HCT116 (cell line): Measurements from ENCODE around the gene CCDC191. TPM values are rescaled to one million over a fixed set of nuclear protein-coding genes. Genes with fewer than 3 reads are reported as not detected.

Experiments used
- ATAC-seq: fragments of 200-7000 bp; cut with Tn5 transposase; 2 replicates; pipeline ENCODE4 v1.9.1; 2020; ENCODE audit warnings: mild to moderate bottlenecking, moderate library complexity
- BruUV-seq: library from RNA; stranded (reverse); fragments of 400-500 nt; replicated peaks from 2 replicates; lab custom pipeline; 2021; lab: Mats Ljungman, UMichigan
- CTCF ChIA-PET: fragments of 300-600 bp; sonication (Branson Sonifier 250); formaldehyde crosslinking; loops from one replicate; lab custom pipeline; 2021; ENCODE audit warnings: antibody characterized with exemption; lab: Charles Lee
- POLR2A ChIA-PET: fragments of 300-600, 350-600 bp; sonication (Branson Sonifier 250); formaldehyde crosslinking; loops from one replicate; lab custom pipeline; 2021; ENCODE audit warnings: antibody characterized with exemption; lab: Charles Lee
- RAD21 ChIA-PET, 2 experiments: fragments of 300-600 bp; sonication (Branson Sonifier 250); formaldehyde crosslinking; loops; one replicate each; lab custom pipeline; 2023; ENCODE audit warnings: low total read pairs in 2 of 2; ENCODE audit not compliant: uncharacterized antibody in 2 of 2, unreplicated experiment in 2 of 2, low non-redundant PET in 1 of 2; lab: Charles Lee
- DNase-seq: peaks from one replicate; pipeline ENCODE4 v3.0.0-alpha.2; 2010; ENCODE audit warnings: low read depth, low spot score
- H2AFZ ChIP-seq: fragments of 200-600 bp; shearing (Covaris generic), sonication (generic); 2 replicates; pipeline ENCODE4 v1.6.1; 2017; ENCODE audit warnings: low read depth, mixed run types, mixed read lengths, antibody characterized with exemption, low read length; ENCODE audit not compliant: poor library complexity, severe bottlenecking
- H3K27ac ChIP-seq: 2 replicates; pipeline ENCODE4 v1.5.1; 2012; ENCODE audit warnings: low read depth, low read length
- H3K27me3 ChIP-seq: fragments of 200-600 bp; sonication (generic); 2 replicates; pipeline ENCODE4 v1.6.1; 2016; ENCODE audit warnings: mixed run types, low read length, mixed read lengths; ENCODE audit not compliant: insufficient read depth
- H3K36me3 ChIP-seq, 2 experiments: fragments of 200-500 bp in 1 of 2; fragments of 200-600 bp in 1 of 2; sonication (Bioruptor generic) in 1 of 2; sonication (generic) in 1 of 2; 2 replicates each; pipeline versions ENCODE4 v1.5.1 to v1.6.1; 2014 to 2016; ENCODE audit warnings: low read length in 2 of 2, inconsistent platforms in 1 of 2, mixed read lengths in 1 of 2, mixed run types in 1 of 2; ENCODE audit not compliant: insufficient read depth in 2 of 2, control insufficient read depth in 1 of 2
- H3K4me1 ChIP-seq, 2 experiments: fragments of 200-600 bp in 1 of 2; sonication (generic) in 1 of 2; 2 replicates each; pipeline versions ENCODE4 v1.5.1 to v1.6.1; 2012 to 2017; ENCODE audit warnings: low read length in 2 of 2, inconsistent platforms in 1 of 2, mild to moderate bottlenecking in 1 of 2, mixed read lengths in 1 of 2, mixed run types in 1 of 2, moderate library complexity in 1 of 2; ENCODE audit not compliant: insufficient read depth in 2 of 2, control insufficient read depth in 1 of 2
- H3K4me2 ChIP-seq: fragments of 200-600 bp; sonication (generic); 2 replicates; pipeline ENCODE4 v1.6.1; 2017; ENCODE audit warnings: mixed run types, low read length, mixed read lengths
- H3K4me3 ChIP-seq, 2 experiments: fragments of 200-600 bp in 1 of 2; sonication (generic) in 1 of 2; replicated peaks in 1 of 2; 2 replicates each; pipeline ENCODE4 v1.5.1; 2011 to 2016; ENCODE audit warnings: low read length in 2 of 2, control low read depth in 1 of 2, low read depth in 1 of 2, mild to moderate bottlenecking in 1 of 2, mixed read lengths in 1 of 2, mixed run types in 1 of 2
- H3K79me2 ChIP-seq: fragments of 200-600 bp; sonication (generic); 2 replicates; pipeline ENCODE4 v1.6.1; 2017; ENCODE audit warnings: mild to moderate bottlenecking, mixed run types, low read length, moderate library complexity, mixed read lengths; ENCODE audit not compliant: insufficient read depth
- H3K9ac ChIP-seq: fragments of 200-600 bp; sonication (generic); 2 replicates; pipeline ENCODE4 v1.6.1; 2016; ENCODE audit warnings: low read length, mixed read lengths
- H3K9me2 ChIP-seq: fragments of 200-600 bp; sonication (generic), shearing (Covaris generic); 2 replicates; pipeline ENCODE4 v1.6.1; 2017; ENCODE audit warnings: mixed run types, mild to moderate bottlenecking, moderate library complexity; ENCODE audit not compliant: insufficient read depth
- H3K9me3 ChIP-seq, 2 experiments: fragments of 200-500 bp in 1 of 2; fragments of 200-600 bp in 1 of 2; sonication (Bioruptor generic) in 1 of 2; sonication (generic) in 1 of 2; 2 replicates each; pipeline ENCODE4 v1.6.1; 2014 to 2017; ENCODE audit warnings: low read length in 2 of 2, mixed read lengths in 2 of 2, inconsistent platforms in 1 of 2, low read depth in 1 of 2, mild to moderate bottlenecking in 1 of 2, mixed run types in 1 of 2, moderate library complexity in 1 of 2; ENCODE audit not compliant: control insufficient read depth in 1 of 2, insufficient read depth in 1 of 2
- H4K20me1 ChIP-seq: fragments of 200-600 bp; sonication (generic), shearing (Covaris generic); 2 replicates; pipeline ENCODE4 v1.6.1; 2017; ENCODE audit warnings: mixed run types, mild to moderate bottlenecking, moderate library complexity; ENCODE audit not compliant: insufficient read depth
- CBX3 ChIP-seq: IDR thresholded peaks from 2 replicates; pipeline ENCODE4 v1.6.1; 2012; ENCODE audit warnings: low read depth
- EGR1 ChIP-seq: IDR thresholded peaks from 2 replicates; pipeline ENCODE4 v1.6.1; 2012; ENCODE audit warnings: low read depth
- EZH2 ChIP-seq: fragments of 200-600 bp; sonication (generic); IDR thresholded peaks from 2 replicates; pipeline ENCODE4 v1.6.1; 2017; ENCODE audit warnings: antibody characterized with exemption, mixed run types
- FOSL1 ChIP-seq: IDR thresholded peaks from 2 replicates; pipeline ENCODE4 v1.6.1; 2012; ENCODE audit warnings: low read depth
- JUND ChIP-seq: IDR thresholded peaks from 2 replicates; pipeline ENCODE4 v1.6.1; 2012
- POLR2A ChIP-seq: IDR thresholded peaks from 2 replicates; pipeline ENCODE4 v1.7.0; 2011; ENCODE audit warnings: borderline replicate concordance; ENCODE audit not compliant: insufficient read depth, insufficient read length; ENCODE audit errors: extremely low read depth
- POLR2AphosphoS5 ChIP-seq: IDR thresholded peaks from 2 replicates; pipeline ENCODE4 v1.6.1; 2011; ENCODE audit warnings: mild to moderate bottlenecking, low read depth, low read length, moderate library complexity
- RAD21 ChIP-seq: IDR thresholded peaks from 2 replicates; pipeline ENCODE4 v1.6.1; 2012; ENCODE audit warnings: low read depth, mild to moderate bottlenecking
- SIN3A ChIP-seq: IDR thresholded peaks from 2 replicates; pipeline ENCODE4 v1.6.1; 2012; ENCODE audit warnings: low read depth
- SP1 ChIP-seq: IDR thresholded peaks from 2 replicates; pipeline ENCODE4 v1.6.1; 2012; ENCODE audit warnings: low read depth
- SRF ChIP-seq: IDR thresholded peaks from 2 replicates; pipeline ENCODE4 v1.6.1; 2012; ENCODE audit warnings: low read depth
- TCF7L2 ChIP-seq: IDR thresholded peaks from 2 replicates; pipeline ENCODE4 v1.7.0; 2011; ENCODE audit warnings: borderline replicate concordance, inconsistent platforms; ENCODE audit not compliant: insufficient read depth, insufficient read length; ENCODE audit errors: extremely low read depth
- YY1 ChIP-seq: IDR thresholded peaks from 2 replicates; pipeline ENCODE4 v1.6.1; 2011; ENCODE audit warnings: low read length, low read depth, moderate library complexity, mild to moderate bottlenecking; ENCODE audit not compliant: insufficient replicate concordance; ENCODE audit errors: extremely low read depth
- ZNF274 ChIP-seq: fragments of 200-500 bp; sonication (Bioruptor generic); IDR thresholded peaks from 2 replicates; pipeline ENCODE4 v1.6.1; 2014; ENCODE audit warnings: mild to moderate bottlenecking, low read depth, low read length, inconsistent platforms
- intact Hi-C: fragments of 100-400 bp; cut with micrococcal nuclease; formaldehyde crosslinking; loops from 2 replicates; pipeline ENCODE4 v1.10.0; 2022
- total RNA-seq: library from RNA; stranded (reverse); gene quantifications from one replicate; pipeline ENCODE4 v1.2.1, GENCODE V29; 2021; ENCODE audit not compliant: unreplicated experiment
- TF ChIP-seq, protein P1 (sequence below): IDR thresholded peaks from 2 replicates; pipeline ENCODE4 v1.6.1; 2012
- TF ChIP-seq, protein P2 (sequence below): IDR thresholded peaks from 2 replicates; pipeline ENCODE4 v1.6.1; 2011; ENCODE audit warnings: mild to moderate bottlenecking, low read length, moderate library complexity; ENCODE audit not compliant: insufficient replicate concordance; ENCODE audit errors: extremely low read depth
- TF ChIP-seq, protein P3 (sequence below): IDR thresholded peaks from 2 replicates; pipeline ENCODE4 v1.6.1; 2012
- TF ChIP-seq, protein P4 (sequence below), 3 experiments: fragments of 200-600 bp in 1 of 3; sonication (generic) in 1 of 3; IDR thresholded peaks in 2 of 3; conservative IDR thresholded peaks in 1 of 3; 2 replicates each; pipeline ENCODE4 v1.5.1; 2012 to 2017; ENCODE audit warnings: low read depth in 2 of 3, low read length in 2 of 3, antibody characterized with exemption in 1 of 3, borderline replicate concordance in 1 of 3, control low read depth in 1 of 3, mild to moderate bottlenecking in 1 of 3, mixed read lengths in 1 of 3, mixed run types in 1 of 3, moderate library complexity in 1 of 3; ENCODE audit not compliant: insufficient read depth in 1 of 3

CCDC191 gene
- total RNA-seq, 1 experiment from 2014 or later, result 4.1 TPM

DNA sequence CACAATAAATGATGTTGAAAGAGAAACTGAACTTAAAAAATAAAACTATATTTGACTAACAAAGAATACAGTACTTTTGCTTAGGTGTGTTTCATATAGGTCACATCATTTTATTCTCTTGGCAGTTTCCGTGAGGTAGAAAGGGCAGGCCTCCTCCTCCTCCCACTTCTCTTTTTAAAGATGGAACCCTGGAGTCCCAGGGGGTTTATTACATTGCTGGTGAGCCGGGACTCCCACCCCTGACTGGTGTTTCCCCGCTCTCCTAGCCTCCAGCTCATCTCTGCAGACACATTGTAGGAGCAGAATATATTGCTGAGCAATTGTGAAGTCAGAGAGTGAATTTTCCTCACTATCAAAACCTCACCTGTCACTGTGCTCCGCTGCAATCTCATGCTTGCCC is 78.5 kb downstream of the CCDC191 start:
- no peak for DNase-seq
- RAD21 ChIA-PET, result no interaction called here
- Histone ChIP-seq H3K9ac (no peak overlapping the region), H3K36me3 (0 out of 4 replicates have a peak, but pooled peaks cover 0 to 7% of the 10 kb centered on the region in 2 experiments), H3K9me3 (peaks cover 0 to 3% of the 10 kb centered on the region in 2 experiments; a peak in 2 of 4 replicates), H3K79me2 (no peaks in the 10 kb centered on the region), H3K4me3 (no peak overlapping the region), H2AFZ (no peak overlapping the region), H3K27me3 (no peaks in the 10 kb centered on the region), H3K27ac (no peak overlapping the region), H4K20me1 (no peaks in the 10 kb centered on the region), H3K4me2 (no peak overlapping the region), H3K9me2 (no peaks in the 10 kb centered on the region)
- no peak for ATAC-seq
- POLR2A ChIA-PET, result no interaction called here
- BruUV-seq, result no TSS peak
- CTCF ChIA-PET, result no interaction called here
- intact Hi-C loops, result no loop called here
- TF ChIP-seq CBX3, result no peak
- TF ChIP-seq SP1, result no peak
- no peak for TF ChIP-seq POLR2AphosphoS5
- no peak for TF ChIP-seq YY1
- no peak for TF ChIP-seq EGR1
- no peak for TF ChIP-seq RAD21
- TF ChIP-seq ZNF274, result no peak
- TF ChIP-seq TCF7L2, result no peak
- TF ChIP-seq EZH2, result no peak
- no peak for TF ChIP-seq POLR2A
- no peak for TF ChIP-seq FOSL1
- TF ChIP-seq JUND, result no peak
- TF ChIP-seq, protein P1, sequence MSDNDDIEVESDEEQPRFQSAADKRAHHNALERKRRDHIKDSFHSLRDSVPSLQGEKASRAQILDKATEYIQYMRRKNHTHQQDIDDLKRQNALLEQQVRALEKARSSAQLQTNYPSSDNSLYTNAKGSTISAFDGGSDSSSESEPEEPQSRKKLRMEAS, result no peak
- no peak for TF ChIP-seq SIN3A
- TF ChIP-seq, protein P2, sequence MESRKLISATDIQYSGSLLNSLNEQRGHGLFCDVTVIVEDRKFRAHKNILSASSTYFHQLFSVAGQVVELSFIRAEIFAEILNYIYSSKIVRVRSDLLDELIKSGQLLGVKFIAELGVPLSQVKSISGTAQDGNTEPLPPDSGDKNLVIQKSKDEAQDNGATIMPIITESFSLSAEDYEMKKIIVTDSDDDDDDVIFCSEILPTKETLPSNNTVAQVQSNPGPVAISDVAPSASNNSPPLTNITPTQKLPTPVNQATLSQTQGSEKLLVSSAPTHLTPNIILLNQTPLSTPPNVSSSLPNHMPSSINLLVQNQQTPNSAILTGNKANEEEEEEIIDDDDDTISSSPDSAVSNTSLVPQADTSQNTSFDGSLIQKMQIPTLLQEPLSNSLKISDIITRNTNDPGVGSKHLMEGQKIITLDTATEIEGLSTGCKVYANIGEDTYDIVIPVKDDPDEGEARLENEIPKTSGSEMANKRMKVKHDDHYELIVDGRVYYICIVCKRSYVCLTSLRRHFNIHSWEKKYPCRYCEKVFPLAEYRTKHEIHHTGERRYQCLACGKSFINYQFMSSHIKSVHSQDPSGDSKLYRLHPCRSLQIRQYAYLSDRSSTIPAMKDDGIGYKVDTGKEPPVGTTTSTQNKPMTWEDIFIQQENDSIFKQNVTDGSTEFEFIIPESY, result no peak
- TF ChIP-seq, protein P3, sequence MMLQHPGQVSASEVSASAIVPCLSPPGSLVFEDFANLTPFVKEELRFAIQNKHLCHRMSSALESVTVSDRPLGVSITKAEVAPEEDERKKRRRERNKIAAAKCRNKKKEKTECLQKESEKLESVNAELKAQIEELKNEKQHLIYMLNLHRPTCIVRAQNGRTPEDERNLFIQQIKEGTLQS, result no peak
- no peak for TF ChIP-seq SRF
- TF ChIP-seq, protein P4, sequence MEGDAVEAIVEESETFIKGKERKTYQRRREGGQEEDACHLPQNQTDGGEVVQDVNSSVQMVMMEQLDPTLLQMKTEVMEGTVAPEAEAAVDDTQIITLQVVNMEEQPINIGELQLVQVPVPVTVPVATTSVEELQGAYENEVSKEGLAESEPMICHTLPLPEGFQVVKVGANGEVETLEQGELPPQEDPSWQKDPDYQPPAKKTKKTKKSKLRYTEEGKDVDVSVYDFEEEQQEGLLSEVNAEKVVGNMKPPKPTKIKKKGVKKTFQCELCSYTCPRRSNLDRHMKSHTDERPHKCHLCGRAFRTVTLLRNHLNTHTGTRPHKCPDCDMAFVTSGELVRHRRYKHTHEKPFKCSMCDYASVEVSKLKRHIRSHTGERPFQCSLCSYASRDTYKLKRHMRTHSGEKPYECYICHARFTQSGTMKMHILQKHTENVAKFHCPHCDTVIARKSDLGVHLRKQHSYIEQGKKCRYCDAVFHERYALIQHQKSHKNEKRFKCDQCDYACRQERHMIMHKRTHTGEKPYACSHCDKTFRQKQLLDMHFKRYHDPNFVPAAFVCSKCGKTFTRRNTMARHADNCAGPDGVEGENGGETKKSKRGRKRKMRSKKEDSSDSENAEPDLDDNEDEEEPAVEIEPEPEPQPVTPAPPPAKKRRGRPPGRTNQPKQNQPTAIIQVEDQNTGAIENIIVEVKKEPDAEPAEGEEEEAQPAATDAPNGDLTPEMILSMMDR (IDR thresholded peaks at IDR 0.05 in 2 of 3, conservative IDR thresholded peaks at IDR 0.05 in 1 of 3; ENCODE audit: borderline replicate concordance in 1 of 3, insufficient read depth in 1 of 3, low read depth in 2 of 3, low read length in 2 of 3), result no peak
- TF ChIP-seq, all 23 proteins: peak for 0
- no peaks in the 10 kb centered on the region for H3K4me1 ChIP-seq
